ENCODE results near the gene TTC7B.

Gene TTC7B

DNA sequence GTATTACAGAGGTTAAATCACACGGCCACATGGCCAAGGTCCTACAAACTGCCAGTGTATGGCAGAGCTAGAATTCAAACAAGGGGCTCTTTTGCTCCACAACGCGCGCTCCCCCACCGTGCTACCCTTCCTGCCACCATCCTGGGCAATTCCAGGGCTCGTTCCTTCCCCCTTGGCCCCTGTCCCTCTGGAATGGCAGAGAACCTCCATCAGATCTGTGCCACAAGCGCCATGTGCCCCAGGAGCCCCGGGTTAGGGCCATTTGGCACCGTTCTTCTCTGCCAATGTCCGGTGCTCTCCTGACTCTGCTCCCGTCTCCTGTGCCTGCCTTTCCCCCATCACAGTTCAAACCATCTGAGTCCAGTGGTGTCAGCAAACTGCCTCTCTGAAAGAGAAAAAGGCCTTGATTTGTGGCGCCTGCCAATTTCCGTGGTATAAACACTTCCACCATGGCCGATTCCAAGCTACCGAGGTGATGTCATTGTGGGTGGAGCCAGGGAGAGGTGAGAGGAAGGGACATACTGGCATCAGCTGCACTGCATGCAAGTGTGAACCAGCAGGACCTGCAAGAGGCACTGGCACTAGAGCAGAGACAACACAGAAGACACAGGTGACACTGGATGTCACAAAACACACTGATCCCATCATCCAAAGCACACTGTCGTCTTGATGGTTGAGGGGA lies 256.3 kb downstream of the TTC7B start:
- no peak for TF ChIP-seq SIN3A (IDR thresholded peaks at IDR 0.05; ENCODE audit: borderline replicate concordance, insufficient read depth, low read length)
- TF ChIP-seq POLR2AphosphoS5 (IDR thresholded peaks at IDR 0.05; ENCODE audit: low read depth, low read length): no peak
- TF ChIP-seq TAF1 (IDR thresholded peaks at IDR 0.05; ENCODE audit: borderline replicate concordance, insufficient read depth, low read length): no peak
- no peak for TF ChIP-seq FOXP2 (optimal IDR thresholded peaks at IDR 0.05; ENCODE audit: borderline replicate concordance, extremely low read depth, extremely low read length, insufficient read depth)

DNA sequence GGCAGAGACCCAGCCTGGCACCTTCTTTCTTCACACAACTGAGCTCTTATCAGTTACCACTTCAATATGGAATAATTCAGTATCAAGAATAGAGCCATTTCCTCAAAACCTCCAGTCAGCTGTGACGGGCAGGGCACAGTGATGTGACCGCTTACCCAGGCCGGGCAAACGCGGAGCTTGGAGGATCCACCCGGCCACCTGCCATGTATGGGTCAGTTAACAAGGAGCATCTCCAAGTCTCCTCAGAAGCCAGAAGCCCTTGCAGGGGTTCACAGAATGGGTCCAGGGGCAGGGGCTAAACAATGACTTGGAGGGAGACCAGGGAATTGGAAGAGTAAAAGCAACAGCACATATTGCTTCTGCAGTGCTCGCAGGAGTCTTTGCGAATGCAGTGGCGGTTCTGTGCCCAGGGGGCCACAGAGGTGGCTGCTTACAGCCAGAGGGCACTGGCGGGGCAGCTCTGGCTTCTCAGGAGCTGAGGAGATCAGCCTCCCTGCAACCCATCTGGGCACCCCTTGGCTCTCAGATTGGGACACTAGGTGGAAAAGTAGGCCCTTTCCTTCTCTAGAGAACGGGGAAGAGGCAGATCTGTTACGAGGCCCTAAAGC lies 257.1 kb downstream of the TTC7B start:
- TF ChIP-seq, protein P1, sequence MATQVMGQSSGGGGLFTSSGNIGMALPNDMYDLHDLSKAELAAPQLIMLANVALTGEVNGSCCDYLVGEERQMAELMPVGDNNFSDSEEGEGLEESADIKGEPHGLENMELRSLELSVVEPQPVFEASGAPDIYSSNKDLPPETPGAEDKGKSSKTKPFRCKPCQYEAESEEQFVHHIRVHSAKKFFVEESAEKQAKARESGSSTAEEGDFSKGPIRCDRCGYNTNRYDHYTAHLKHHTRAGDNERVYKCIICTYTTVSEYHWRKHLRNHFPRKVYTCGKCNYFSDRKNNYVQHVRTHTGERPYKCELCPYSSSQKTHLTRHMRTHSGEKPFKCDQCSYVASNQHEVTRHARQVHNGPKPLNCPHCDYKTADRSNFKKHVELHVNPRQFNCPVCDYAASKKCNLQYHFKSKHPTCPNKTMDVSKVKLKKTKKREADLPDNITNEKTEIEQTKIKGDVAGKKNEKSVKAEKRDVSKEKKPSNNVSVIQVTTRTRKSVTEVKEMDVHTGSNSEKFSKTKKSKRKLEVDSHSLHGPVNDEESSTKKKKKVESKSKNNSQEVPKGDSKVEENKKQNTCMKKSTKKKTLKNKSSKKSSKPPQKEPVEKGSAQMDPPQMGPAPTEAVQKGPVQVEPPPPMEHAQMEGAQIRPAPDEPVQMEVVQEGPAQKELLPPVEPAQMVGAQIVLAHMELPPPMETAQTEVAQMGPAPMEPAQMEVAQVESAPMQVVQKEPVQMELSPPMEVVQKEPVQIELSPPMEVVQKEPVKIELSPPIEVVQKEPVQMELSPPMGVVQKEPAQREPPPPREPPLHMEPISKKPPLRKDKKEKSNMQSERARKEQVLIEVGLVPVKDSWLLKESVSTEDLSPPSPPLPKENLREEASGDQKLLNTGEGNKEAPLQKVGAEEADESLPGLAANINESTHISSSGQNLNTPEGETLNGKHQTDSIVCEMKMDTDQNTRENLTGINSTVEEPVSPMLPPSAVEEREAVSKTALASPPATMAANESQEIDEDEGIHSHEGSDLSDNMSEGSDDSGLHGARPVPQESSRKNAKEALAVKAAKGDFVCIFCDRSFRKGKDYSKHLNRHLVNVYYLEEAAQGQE (IDR thresholded peaks at IDR 0.05; ENCODE audit: insufficient read depth in 1 of 2, low read depth in 2 of 2, low read length in 2 of 2): no peak
- no peak for TF ChIP-seq POLR2AphosphoS5 (IDR thresholded peaks at IDR 0.05; ENCODE audit: low read depth, low read length)
- TF ChIP-seq FOXP2 (optimal IDR thresholded peaks at IDR 0.05; ENCODE audit: borderline replicate concordance, extremely low read depth, extremely low read length, insufficient read depth): no peak
- no peak for TF ChIP-seq TAF1 (IDR thresholded peaks at IDR 0.05; ENCODE audit: borderline replicate concordance, insufficient read depth, low read length)
- no peak for TF ChIP-seq SIN3A (IDR thresholded peaks at IDR 0.05; ENCODE audit: borderline replicate concordance, insufficient read depth, low read length)

DNA sequence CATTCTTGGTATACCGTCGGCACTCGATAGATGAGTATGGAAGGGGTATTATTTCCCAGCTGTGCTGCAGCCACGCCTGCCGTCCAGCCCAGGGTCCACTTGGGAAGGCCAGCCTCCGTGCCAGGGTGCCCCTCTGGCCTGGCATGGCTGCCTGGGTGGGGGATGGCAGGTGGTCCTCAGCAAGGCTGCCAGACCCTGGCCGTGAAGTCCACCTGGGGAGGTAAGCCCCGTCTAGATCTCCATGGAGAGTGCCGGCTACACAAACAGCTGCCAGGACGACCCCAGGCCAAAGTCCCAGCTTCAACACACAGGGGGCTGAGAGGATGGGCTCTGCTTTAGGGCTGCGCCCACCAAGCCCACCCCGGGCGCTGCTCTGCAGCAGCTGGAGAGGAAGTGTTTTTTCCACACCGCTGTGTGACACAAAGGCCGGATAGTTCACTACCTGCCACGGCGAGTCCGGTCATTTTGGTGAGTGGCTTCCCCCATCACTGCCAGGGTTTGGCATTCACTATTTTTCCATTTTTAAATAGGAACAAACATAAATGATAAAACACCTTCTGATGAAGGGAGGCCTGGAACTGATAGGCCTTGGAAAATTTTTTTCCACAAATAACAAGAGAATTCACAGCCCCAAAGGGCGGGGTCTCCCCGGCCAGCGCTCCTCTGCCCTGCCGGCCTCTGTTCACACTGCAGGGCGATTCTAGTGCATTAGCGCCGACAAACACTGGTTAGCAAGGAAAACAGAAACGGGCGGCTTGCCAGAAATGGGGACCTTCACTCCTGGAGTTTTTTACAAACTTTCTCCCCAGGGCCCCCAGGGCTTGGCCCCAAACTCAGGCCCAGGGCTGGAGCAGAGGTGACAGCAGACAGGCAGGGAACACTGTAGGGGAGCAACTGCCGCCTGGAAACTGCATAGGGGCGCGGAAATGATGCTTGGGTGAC lies 257.9 kb downstream of the TTC7B start:
- TF ChIP-seq FOXP2 (optimal IDR thresholded peaks at IDR 0.05; ENCODE audit: borderline replicate concordance, extremely low read depth, extremely low read length, insufficient read depth) (no peak), SIN3A (IDR thresholded peaks at IDR 0.05; ENCODE audit: borderline replicate concordance, insufficient read depth, low read length) (no peak), TAF1 (IDR thresholded peaks at IDR 0.05; ENCODE audit: borderline replicate concordance, insufficient read depth, low read length) (no peak), POLR2AphosphoS5 (IDR thresholded peaks at IDR 0.05; ENCODE audit: low read depth, low read length) (no peak)
- TF ChIP-seq, protein P1 (IDR thresholded peaks at IDR 0.05; ENCODE audit: insufficient read depth in 1 of 2, low read depth in 2 of 2, low read length in 2 of 2): no peak

DNA sequence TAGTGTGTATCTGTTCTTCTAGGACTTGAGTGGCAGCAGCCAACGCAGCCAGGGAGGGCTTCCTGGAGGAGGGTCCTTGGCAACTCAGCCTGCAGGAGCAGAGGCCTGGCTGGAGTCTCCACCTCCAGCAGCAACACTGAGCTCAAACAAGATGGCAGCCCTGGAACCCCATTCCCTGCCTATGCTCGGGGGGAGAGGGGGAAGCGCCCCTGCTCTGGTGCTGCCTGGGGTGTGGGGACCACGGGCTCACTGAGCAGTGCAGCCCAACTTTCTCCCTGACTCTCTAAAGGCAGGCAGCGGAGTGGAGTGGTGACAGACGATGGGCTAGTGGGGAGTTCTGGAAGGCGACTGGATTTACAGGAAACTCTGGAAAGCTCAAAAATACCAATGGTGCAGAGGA lies 258.7 kb downstream of the TTC7B start:
- TF ChIP-seq POLR2AphosphoS5 (IDR thresholded peaks at IDR 0.05; ENCODE audit: low read depth, low read length) (no peak), TAF1 (IDR thresholded peaks at IDR 0.05; ENCODE audit: borderline replicate concordance, insufficient read depth, low read length) (no peak), FOXP2 (optimal IDR thresholded peaks at IDR 0.05; ENCODE audit: borderline replicate concordance, extremely low read depth, extremely low read length, insufficient read depth) (no peak), SIN3A (IDR thresholded peaks at IDR 0.05; ENCODE audit: borderline replicate concordance, insufficient read depth, low read length) (no peak)
- TF ChIP-seq, protein P1 (IDR thresholded peaks at IDR 0.05; ENCODE audit: insufficient read depth in 1 of 2, low read depth in 2 of 2, low read length in 2 of 2): no peak
